GM12874 (cell line): ENCODE data around the gene GZMM.

Experiments used
- TF ChIP-seq, protein P1 (sequence below): IDR thresholded peaks from 2 replicates; pipeline ENCODE4 v1.5.1; 2011; ENCODE audit warnings: low read depth, mild to moderate bottlenecking, control low read depth, low read length, moderate library complexity; ENCODE audit not compliant: insufficient read depth

GZMM gene

DNA sequence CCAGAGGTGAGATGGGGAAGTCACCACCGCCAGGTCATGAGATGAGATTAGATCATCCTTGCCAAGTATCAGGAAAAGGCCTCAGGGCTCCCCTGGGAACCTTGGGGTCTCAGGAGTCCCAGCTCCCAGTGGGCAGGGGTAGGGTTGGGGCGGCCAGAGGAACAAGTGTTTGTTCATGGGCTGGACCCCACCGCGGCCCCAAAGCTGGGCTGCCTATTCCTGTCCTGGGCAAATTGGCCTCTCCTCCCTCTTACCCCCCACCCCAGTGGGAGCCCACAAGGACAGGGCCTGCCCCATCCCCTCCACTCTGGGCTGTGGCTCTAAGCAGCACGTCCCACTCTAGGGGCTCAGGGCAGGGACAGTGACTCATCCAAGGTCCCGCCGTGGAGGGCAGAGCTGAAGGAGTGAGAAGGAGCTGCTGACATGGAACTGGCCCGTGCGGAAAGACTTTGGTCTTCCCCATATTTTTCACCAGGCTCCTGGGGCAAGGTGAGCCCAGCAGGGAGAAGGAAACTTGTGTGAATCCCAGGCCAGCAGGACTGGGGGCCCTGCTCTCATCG lies 41.8 kb downstream of the GZMM start:
- TF ChIP-seq, protein P1, sequence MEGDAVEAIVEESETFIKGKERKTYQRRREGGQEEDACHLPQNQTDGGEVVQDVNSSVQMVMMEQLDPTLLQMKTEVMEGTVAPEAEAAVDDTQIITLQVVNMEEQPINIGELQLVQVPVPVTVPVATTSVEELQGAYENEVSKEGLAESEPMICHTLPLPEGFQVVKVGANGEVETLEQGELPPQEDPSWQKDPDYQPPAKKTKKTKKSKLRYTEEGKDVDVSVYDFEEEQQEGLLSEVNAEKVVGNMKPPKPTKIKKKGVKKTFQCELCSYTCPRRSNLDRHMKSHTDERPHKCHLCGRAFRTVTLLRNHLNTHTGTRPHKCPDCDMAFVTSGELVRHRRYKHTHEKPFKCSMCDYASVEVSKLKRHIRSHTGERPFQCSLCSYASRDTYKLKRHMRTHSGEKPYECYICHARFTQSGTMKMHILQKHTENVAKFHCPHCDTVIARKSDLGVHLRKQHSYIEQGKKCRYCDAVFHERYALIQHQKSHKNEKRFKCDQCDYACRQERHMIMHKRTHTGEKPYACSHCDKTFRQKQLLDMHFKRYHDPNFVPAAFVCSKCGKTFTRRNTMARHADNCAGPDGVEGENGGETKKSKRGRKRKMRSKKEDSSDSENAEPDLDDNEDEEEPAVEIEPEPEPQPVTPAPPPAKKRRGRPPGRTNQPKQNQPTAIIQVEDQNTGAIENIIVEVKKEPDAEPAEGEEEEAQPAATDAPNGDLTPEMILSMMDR = no peak

DNA sequence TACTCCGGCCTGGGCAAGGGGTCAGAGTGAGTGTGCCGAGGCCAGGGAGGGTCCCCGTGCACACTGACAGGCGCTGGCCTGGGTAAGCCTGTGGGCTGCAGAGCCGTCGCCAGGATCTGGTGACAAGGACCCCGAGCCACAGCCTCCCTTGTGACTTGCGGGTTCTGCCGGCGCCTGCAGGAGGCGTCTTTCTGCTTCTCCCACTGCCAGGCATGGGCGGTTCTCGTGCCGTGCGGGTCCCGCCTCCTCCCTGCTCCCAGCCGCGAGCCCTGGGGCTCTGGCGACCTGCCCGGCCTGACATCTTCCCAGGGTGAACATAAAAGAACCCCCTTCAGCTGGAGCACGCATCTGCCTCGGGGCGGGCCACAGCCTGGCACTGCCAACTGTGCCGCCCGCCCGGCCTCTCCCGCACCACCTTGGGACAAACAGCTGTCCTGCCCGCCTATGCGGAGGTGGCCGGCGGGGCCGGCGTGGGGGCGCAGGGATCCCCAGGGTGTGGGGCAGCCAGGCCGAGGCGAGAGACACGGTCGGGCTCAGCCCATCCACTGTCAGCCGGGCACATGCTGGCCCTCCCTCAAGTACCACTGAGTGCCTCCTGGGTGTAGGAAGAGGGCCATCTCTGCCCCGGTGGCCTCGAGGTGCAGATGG lies 44.4 kb downstream of the GZMM start:
- TF ChIP-seq, protein P1 = peak; percentile 63

DNA sequence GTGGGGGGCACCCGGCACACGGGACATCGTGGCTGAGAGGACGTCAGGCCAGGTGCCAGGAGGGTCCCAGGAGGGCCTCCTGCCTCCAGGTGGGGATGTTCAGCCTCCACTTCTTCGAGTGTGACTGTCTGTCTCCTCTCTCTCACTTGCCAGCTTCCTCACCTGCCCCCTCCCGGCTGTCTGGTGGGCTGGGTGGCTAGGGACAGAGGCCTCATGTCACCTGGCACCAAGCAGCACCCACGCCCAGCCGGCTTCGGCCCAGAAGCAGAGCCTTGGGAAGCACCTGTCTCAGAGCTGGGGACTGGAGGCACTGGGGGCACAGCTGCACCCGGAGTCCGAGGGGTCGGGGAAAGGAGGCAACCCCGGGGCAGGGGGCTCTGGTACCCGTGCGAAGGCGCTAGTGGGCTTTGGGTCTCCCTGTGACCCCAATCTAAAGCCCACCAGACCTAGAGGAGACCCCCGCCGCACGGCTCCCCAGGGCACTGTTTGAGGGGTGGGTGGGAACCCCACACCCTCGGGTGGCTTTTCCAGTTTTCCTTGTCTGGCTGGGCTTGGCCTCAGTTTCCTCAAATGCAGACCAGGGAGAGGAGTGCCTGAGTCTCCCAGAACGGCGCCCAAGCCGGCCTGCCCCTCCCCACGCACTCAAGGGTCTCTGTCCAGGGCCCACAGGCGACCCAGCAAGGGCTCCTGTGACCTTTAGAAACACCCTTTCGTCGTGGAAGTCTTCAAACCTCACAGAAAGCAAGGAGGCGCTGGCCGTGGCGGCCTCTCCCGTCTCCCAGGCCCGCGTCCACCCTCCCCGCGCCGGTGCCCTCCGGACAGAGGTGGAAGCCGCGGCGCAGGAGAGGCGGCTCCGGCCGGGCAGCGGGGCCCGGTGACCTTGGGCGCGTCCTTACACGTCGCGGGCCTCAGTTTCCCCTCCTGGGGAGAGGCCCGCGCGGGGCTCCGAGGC lies 45.2 kb downstream of the GZMM start:
- TF ChIP-seq, protein P1 = no peak

DNA sequence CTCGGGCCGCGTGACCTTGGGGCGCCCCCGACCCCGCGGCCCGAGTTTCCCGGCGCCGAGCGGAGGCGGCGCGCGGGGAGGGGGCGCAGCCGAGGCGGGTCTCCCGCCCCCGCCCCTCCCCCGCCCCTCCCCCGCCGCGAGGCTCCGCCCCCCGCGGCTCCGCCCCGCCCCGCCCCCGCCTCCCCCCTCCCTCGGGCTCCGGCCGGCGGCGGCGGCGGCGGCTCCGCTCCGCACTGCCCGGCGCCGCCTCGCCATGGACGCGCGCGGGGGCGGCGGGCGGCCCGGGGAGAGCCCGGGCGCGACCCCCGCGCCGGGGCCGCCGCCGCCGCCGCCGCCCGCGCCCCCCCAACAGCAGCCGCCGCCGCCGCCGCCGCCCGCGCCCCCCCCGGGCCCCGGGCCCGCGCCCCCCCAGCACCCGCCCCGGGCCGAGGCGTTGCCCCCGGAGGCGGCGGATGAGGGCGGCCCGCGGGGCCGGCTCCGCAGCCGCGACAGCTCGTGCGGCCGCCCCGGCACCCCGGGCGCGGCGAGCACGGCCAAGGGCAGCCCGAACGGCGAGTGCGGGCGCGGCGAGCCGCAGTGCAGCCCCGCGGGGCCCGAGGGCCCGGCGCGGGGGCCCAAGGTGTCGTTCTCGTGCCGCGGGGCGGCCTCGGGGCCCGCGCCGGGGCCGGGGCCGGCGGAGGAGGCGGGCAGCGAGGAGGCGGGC lies 46.0 kb downstream of the GZMM start, which contains the start of gene HCN2:
HCN2 (plus strand) TSS at position 189 of the 703 bp plus-strand sequence; CDS start at position 254, 65 bp downstream.
- TF ChIP-seq, protein P1 = no peak

DNA sequence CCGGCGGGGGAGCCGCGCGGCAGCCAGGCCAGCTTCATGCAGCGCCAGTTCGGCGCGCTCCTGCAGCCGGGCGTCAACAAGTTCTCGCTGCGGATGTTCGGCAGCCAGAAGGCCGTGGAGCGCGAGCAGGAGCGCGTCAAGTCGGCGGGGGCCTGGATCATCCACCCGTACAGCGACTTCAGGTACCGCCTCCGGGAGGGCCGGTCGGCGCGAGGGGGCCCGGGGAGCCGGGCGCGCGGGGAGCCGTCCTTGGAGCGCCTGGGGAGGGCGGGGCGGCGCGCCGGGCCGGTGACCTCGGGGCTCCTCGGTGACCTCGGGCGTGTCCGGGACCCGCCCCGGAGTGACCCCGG lies 46.5 kb downstream of the GZMM start:
- TF ChIP-seq, protein P1 = no peak

DNA sequence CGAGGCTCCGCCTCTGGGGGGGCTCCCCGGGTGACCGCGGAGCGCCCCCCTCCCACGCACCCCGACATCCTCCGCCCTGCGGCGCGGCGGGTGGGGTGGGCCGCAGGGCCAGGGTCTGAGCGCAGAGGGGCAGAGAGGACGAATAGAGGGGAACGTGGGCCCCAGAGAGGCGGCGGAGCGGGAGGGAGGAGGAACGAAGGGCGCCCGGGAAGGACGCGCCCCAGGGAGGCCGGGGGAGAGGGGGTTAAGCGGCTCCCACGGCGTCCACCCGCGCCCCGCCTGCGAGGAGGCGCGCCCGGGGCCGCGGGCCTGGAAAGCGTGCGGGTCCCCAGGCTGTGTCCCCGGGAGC lies 46.9 kb downstream of the GZMM start:
- TF ChIP-seq, protein P1 = no peak
